GM10248 (cell line): ENCODE results near the gene ARHGEF11.

Source experiments
- CTCF ChIA-PET: fragments of 300-600 bp; sonication (Branson Sonifier 250); formaldehyde crosslinking; extraction: SDS; loops from one replicate; lab custom pipeline; 2021; ENCODE audit warnings: antibody characterized with exemption; lab: Yijun Ruan, JAX
- POLR2A ChIA-PET: fragments of 350-650 bp; sonication (Branson Sonifier 250); formaldehyde crosslinking; extraction: SDS; loops from one replicate; lab custom pipeline; 2020; ENCODE audit warnings: antibody characterized with exemption; lab: Yijun Ruan, JAX
- DNase-seq: peaks from one replicate; pipeline ENCODE4 v3.0.0; 2012; ENCODE audit errors: extremely low spot score
- CTCF ChIP-seq: IDR thresholded peaks from 2 replicates; pipeline ENCODE4 v1.5.1; 2012; ENCODE audit warnings: mild to moderate bottlenecking, low read depth; ENCODE audit errors: extremely low read depth, missing control alignments, control extremely low read depth

Gene ARHGEF11

DNA sequence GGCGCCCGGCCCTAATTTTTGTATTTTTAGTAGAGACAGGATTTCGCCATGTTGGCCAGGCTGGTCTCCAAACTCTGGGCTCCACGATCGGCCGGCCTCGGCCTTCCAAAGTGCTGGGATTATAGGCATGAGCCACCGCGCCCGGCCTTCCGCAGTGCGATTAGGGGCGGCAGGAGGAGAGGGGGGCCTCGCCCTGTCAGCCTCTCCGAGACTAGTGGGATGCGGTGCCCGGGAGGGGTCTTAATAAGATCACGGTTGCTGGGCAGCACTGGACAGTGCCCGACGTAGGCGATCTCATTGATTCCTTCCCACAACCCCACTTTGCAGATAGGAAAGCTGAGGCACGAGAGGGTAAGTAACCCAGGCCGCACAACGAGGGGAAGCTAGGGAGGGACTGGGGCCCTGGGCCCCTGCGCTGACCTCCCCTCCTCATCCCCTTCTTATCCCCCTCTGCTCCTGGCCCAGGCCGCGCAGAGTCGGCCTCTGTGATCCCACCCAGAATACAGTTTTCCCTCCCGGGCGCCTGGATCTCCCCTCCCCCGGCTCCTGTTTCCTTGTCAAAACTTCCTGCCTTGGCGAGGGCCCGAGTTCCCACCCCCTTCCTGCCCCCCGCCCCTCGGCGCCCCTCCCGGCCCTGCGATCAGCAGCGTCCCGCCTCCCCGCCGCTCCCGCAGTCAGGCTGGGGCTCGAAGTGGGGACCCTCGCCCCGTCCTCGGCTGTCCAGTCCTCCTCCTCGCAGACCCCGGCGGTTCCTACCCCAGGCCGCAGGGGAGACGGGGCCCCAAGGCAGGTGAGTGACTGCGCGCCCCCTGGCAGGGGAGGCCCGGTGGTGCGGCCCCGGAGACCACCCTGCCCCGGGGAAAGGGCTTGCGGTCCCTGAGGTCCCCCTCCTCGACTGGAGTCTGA is 152.2 kb downstream of the ARHGEF11 start, which contains the start of gene PEAR1:
Gene PEAR1, plus strand, starts transcription at position 671 of the 906 bp plus-strand sequence. CDS start 10,209 bp downstream, outside the sequence.
- POLR2A ChIA-PET = no interaction called here
- no peak for DNase-seq
- no peak for TF ChIP-seq CTCF
- CTCF ChIA-PET = interaction anchor here (0.8 to 8.6 kb wide), 12 partner anchors 7 to 234 kb away, joined by 3 to 108 read pairs (median 18); partner anchors contain the start of genes INSRR, ISG20L2, METTL25B and NTRK1

DNA sequence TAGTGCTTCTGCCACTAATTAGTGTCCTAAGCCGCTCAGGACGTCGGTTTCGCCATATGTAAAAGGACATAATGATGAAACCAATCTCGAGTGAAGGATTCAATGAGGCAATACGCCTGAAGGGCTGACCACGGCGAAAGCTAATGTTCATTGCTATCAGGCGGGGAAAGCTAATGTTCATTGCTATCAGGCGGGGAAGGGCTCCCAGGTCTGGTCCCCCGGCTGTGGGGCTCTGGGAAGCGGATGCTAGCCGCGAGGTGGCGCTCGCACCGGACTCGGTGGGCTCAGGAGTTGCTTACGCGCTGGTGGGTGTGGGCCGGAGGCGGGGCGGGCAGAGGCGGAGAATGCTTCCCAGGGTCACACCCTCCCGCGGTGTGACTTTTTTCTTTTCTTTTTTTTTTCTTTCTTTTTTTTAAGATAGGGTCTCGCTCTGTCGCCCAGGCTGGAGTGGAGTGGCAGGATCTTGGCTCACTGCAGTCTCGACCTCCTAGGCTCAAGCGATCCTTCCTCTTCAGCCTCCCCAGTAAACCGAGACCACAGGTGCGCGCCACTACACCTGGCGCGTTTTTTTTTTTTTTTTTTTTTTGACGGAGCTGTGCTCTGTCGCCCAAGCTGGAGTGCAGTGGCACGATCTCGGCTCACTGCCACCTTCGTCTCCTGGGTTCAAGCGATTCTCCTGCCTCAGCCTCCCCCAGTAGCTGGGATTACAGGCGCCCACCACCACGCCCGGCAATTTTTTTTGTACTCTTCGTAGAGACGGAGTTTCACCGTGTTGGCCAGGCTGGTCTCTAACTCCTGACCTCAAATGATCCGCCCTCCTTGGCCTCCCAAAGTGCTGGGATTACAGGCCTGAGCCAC is 153.1 kb downstream of the ARHGEF11 start:
- POLR2A ChIA-PET = no interaction called here
- CTCF ChIA-PET = interaction anchor here (0.8 to 8.6 kb wide), 24 partner anchors 8 to 233 kb away, joined by 3 to 108 read pairs (median 11); partner anchors contain the start of genes CRABP2, INSRR, ISG20L2 and METTL25B
- peak; percentile 80 for TF ChIP-seq CTCF
- peak; percentile 89 for DNase-seq

DNA sequence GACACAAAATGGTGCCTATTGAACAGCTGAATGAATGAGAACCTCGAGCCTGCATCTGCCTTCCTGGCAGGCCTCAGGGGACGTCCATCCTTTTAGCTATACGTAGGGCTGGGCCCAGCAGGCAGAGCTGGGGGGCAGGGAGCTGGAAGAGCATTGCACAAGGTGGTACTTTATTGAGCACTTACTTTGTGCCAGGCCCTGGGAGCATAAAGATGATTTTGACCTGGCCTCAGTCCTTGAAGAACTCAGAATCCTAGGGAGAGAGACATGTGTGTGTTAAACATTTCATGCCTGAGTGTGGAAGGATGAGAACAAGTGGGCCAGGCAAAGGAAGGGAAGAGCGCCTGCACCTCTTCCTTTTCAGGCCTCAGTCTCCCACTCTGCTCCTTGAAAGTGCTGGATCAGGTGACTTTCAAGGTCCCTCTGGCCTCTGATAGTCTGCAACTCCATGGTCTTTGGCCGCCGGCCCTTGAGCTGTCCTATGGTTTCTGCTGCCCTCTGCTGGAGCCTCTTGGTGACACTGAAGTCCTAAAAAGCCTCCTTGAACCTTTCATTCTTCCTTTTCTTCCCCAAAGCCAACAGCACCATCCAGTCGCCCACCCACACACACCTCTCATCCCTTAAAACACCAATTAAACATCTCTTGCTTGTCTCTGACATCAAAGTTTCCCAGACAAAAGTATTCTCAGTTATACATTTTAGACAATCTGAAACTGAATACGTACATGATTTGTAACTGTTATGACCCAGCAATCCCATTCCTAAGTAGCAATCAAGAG is 155.6 kb downstream of the ARHGEF11 start:
- DNase-seq = peak; percentile 81
- CTCF ChIA-PET = interaction anchor here (0.7 to 8.6 kb wide), 43 partner anchors 9 to 269 kb away, joined by 3 to 108 read pairs (median 6); partner anchors contain the start of genes CRABP2, INSRR, ISG20L2 and LRRC71
- peak; percentile 83 for TF ChIP-seq CTCF
- POLR2A ChIA-PET = no interaction called here

DNA sequence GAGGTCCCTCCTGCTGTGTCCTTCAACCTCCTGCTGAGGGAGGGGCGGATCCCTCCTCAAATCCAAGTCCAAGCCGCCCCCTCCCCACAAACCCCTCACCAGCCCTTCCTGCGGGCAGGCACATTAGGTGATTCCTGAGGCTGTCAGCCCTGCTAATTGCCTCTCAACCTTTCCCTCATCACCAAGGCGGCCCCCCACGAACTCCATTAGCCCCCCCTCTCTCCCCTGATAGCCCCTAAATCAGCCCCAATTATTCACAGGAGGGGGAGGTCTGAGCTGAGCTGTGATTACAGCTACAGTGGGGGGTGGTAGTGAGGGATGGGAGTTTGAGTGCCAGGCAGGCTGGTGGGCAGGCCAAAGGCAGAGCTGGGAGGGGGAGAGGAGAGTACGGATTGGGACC is 157.8 kb downstream of the ARHGEF11 start:
- no peak for TF ChIP-seq CTCF
- DNase-seq = no peak
- ChIA-PET CTCF (interaction anchor here (1.0 to 8.6 kb wide), 9 partner anchors 13 to 261 kb away, joined by 3 to 108 read pairs (median 7); partner anchors contain the start of gene NTRK1), POLR2A (no interaction called here)

DNA sequence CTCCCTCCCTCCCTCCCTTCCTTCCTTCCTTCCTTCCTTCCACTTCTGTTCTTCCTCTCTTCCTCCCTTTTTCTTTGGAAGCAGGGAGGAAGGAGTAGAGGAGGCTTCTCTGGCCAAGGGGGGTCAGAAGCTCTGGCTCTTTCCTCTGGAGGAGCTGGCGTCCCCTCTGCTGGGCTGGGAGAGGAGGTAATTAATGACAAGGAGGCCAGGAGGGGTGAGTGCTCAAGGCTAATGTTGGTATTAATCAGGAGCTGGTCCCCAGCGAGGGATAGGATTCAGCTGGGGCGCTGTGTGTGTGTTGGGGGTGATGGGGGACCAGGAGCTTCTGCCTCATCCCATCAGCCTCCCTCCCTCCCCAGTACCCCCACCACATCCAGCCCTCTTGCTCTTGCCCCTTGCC is 158.2 kb downstream of the ARHGEF11 start:
- DNase-seq = no peak
- no peak for TF ChIP-seq CTCF
- ChIA-PET CTCF (interaction anchor here (1.0 to 8.6 kb wide), 8 partner anchors 27 to 261 kb away, joined by 3 to 108 read pairs (median 4); partner anchors contain the start of gene NTRK1), POLR2A (no interaction called here)
